ENCODE measurements around the gene CROT.

CROT gene

GRCh38 chr7:87345166-87345927, at the start of gene CROT:
Gene CROT, plus strand, starts transcription at chr7:87345664. Its CDS starts 3,405 bp downstream, at chr7:87349069.
- peak; percentile 69 for DNase-seq

- no peak for DNase-seq
These were observed 44.7 kb upstream of the CROT start for GRCh38 chr7:87300756-87301155.

- DNase-seq: no peak
These were observed 34.6 kb upstream of the CROT start for GRCh38 chr7:87310790-87311419.

GRCh38 chr7:87312215-87312865, 33.1 kb upstream of the CROT start:
- peak; percentile 18 for DNase-seq

- DNase-seq: no peak
These were observed 29.3 kb upstream of the CROT start for GRCh38 chr7:87316097-87316700.

GRCh38 chr7:87316846-87317552, 28.5 kb upstream of the CROT start:
- no peak for DNase-seq

- DNase-seq: no peak
These were observed 27.7 kb upstream of the CROT start for GRCh38 chr7:87317691-87318245.

- DNase-seq: no peak
These were observed 26.7 kb upstream of the CROT start for GRCh38 chr7:87318741-87319140.

GRCh38 chr7:87319154-87319581, 26.3 kb upstream of the CROT start:
- DNase-seq: peak; percentile 4

- no peak for DNase-seq
These were observed 22.6 kb upstream of the CROT start for GRCh38 chr7:87322912-87323311.

GRCh38 chr7:87325576-87326370, 19.7 kb upstream of the CROT start:
- no peak for DNase-seq

- DNase-seq: no peak
These were observed 17.2 kb upstream of the CROT start for GRCh38 chr7:87328281-87328680.

GRCh38 chr7:87330316-87330715, 15.1 kb upstream of the CROT start:
- no peak for DNase-seq

GRCh38 chr7:87330942-87331341, 14.5 kb upstream of the CROT start:
- DNase-seq: no peak

GRCh38 chr7:87331687-87332252, 13.7 kb upstream of the CROT start:
- no peak for DNase-seq

- no peak for DNase-seq
These were observed 13.1 kb upstream of the CROT start for GRCh38 chr7:87332321-87332720.

- no peak for DNase-seq
These were observed 9.3 kb upstream of the CROT start for GRCh38 chr7:87336136-87336535.

GRCh38 chr7:87337331-87337730, 8.1 kb upstream of the CROT start:
- DNase-seq: no peak

GRCh38 chr7:87339373-87339897, 6.0 kb upstream of the CROT start:
- DNase-seq: no peak

- peak; percentile 67 for DNase-seq
These were observed 4.0 kb upstream of the CROT start for GRCh38 chr7:87341441-87341840.

GRCh38 chr7:87342231-87342630, 3.2 kb upstream of the CROT start:
- DNase-seq: no peak
